A549 (cell line): ENCODE results near the gene MDGA2. TPM values are rescaled to one million over a fixed set of nuclear protein-coding genes. Genes with fewer than 3 reads are reported as not detected.

Source experiments
- ATAC-seq, 2 experiments: fragments of 200-7000 bp in 1 of 2; fragments of >200 bp in 1 of 2; cut with Nextera tagmentation in 1 of 2; cut with Tn5 transposase in 1 of 2; 3 replicates each; pipeline versions ENCODE4 v1.8.0 to v1.9.1; 2018 to 2020; ENCODE audit warnings: mild to moderate bottlenecking in 1 of 2, moderate library complexity in 1 of 2
- CTCF ChIA-PET: fragments of 300-600 bp; sonication (Branson Sonifier 250); formaldehyde crosslinking; extraction: SDS; loops from one replicate; lab custom pipeline; 2021; ENCODE audit warnings: antibody characterized with exemption, inconsistent platforms; lab: Yijun Ruan, JAX
- POLR2A ChIA-PET: fragments of 350-600 bp; formaldehyde crosslinking; extraction: SDS; loops from one replicate; lab custom pipeline; 2021; ENCODE audit warnings: antibody characterized with exemption, inconsistent platforms; lab: Yijun Ruan, JAX
- DNase-seq, 2 experiments: peaks; one replicate each; pipeline versions ENCODE4 v3.0.0 to v3.0.0-alpha.2; 2011 to 2016; ENCODE audit warnings: low read depth in 1 of 2, low spot score in 1 of 2
- FAIRE-seq: peaks from 2 replicates; lab custom pipeline; 2011; peaks lifted over from hg19 to GRCh38; lab: Jason Lieb, UNC
- H3K27ac ChIP-seq, 2 experiments: fragments of >200 bp; sonication (Bioruptor Twin); formaldehyde crosslinking; 3 replicates each; pipeline ENCODE4 v1.5.1; 2016 to 2017
- H3K4me1 ChIP-seq: fragments of >200 bp; sonication (Bioruptor Twin); formaldehyde crosslinking; 3 replicates; pipeline ENCODE4 v1.6.1; 2016
- H3K4me2 ChIP-seq: fragments of >200 bp; sonication (Bioruptor Twin); formaldehyde crosslinking; 3 replicates; pipeline ENCODE4 v1.6.1; 2016
- H3K4me3 ChIP-seq: fragments of >200 bp; sonication (Bioruptor Twin); formaldehyde crosslinking; 3 replicates; pipeline ENCODE4 v1.5.1; 2016
- H3K9me3 ChIP-seq: fragments of >200 bp; sonication (Bioruptor Twin); formaldehyde crosslinking; 3 replicates; pipeline ENCODE4 v1.6.1; 2016
- CTCF ChIP-seq: fragments of >200 bp; sonication (Bioruptor Twin); formaldehyde crosslinking; IDR thresholded peaks from 3 replicates; pipeline ENCODE4 v1.5.1; 2016
- FOXS1 ChIP-seq: fragments of 250-450 bp; sonication (Bioruptor Pico); IDR thresholded peaks from 2 replicates; pipeline ENCODE4 v1.5.0; 2020; ENCODE audit warnings: mild to moderate bottlenecking, moderate library complexity
- HMGXB4 ChIP-seq: fragments of 250-450 bp; sonication (Bioruptor Pico); IDR thresholded peaks from 2 replicates; pipeline ENCODE4 v1.5.0; 2021; ENCODE audit warnings: mild to moderate bottlenecking, moderate library complexity, borderline replicate concordance
- JUNB ChIP-seq: fragments of >200 bp; sonication (Bioruptor Twin); formaldehyde crosslinking; IDR thresholded peaks from 2 replicates; pipeline ENCODE4 v1.6.1; 2016
- MAFK ChIP-seq: fragments of 450-650 bp; IDR thresholded peaks from 2 replicates; pipeline ENCODE4 v1.6.1; 2014; ENCODE audit not compliant: partially characterized antibody
- MAZ ChIP-seq: fragments of 150-350 bp; IDR thresholded peaks from 2 replicates; pipeline ENCODE4 v1.6.1; 2014; ENCODE audit warnings: antibody characterized with exemption, low read depth, low read length, borderline replicate concordance
- RAD21 ChIP-seq, 2 experiments: fragments of >200 bp in 1 of 2; sonication (Bioruptor Twin) in 1 of 2; formaldehyde crosslinking in 1 of 2; IDR thresholded peaks in 1 of 2; conservative IDR thresholded peaks in 1 of 2; 2 replicates in 1 of 2; 3 replicates in 1 of 2; pipeline ENCODE4 v1.6.1; 2012 to 2018; ENCODE audit warnings: inconsistent platforms in 1 of 2
- REST ChIP-seq: fragments of 200-600 bp; sonication (generic); IDR thresholded peaks from 2 replicates; pipeline ENCODE4 v1.6.1; 2016; ENCODE audit warnings: antibody characterized with exemption, mild to moderate bottlenecking, moderate library complexity
- WGBS: methylation state at CpG from one replicate; pipeline ENCODE4 v1.1.6; 2017; ENCODE audit errors: missing lambda C conversion rate; 5-methylcytosine and 5-hydroxymethylcytosine counted together
- polyA plus RNA-seq, 4 experiments: library from polyadenylated mRNA; depleted of rRNA in 3 of 4; stranded (reverse); fragments of >200 nt; fragmentation: RNase III in 1 of 4; extraction: RNeasy Plus Mini Kit Qiagen cat#74134 plus additional on column Dnase treatment in 1 of 4; gene quantifications; 2 replicates in 3 of 4; 3 replicates in 1 of 4; pipeline ENCODE4 v1.2.3, GENCODE V29; 2011 to 2017

Gene MDGA2
- polyA plus RNA-seq, 2 of the 4 experiments (the other 2 are of a cell fraction) = 0.08 to 0.12 TPM

GRCh38 chr14:47590767-47591495 lies 84.5 kb downstream of the MDGA2 start:
- H3K4me2 ChIP-seq = no peak overlapping the region
- H3K9me3 ChIP-seq = no peaks in the 10 kb centered on the region
- DNase-seq (no peak), ATAC-seq (no peak), FAIRE-seq (no peak)
- TF ChIP-seq MAFK (peak; percentile 47), RAD21 (conservative IDR thresholded peaks at IDR 0.05 in 1 of 2, IDR thresholded peaks at IDR 0.05 in 1 of 2) (no peak)
- 17% methylated on average over 2 of the region's 2 CpGs for WGBS
- no peak overlapping the region for H3K4me3 ChIP-seq
- H3K4me1 ChIP-seq = no peaks in the 10 kb centered on the region
- POLR2A ChIA-PET = no interaction called here
- CTCF ChIA-PET = no interaction called here
- no peak overlapping the region for H3K27ac ChIP-seq

GRCh38 chr14:47585447-47585846 lies 90.0 kb downstream of the MDGA2 start:
- POLR2A ChIA-PET = no interaction called here
- 10% methylated on average over 7 of the region's 7 CpGs for WGBS
- CTCF ChIA-PET = no interaction called here

GRCh38 chr14:47567273-47567672 lies 108.1 kb downstream of the MDGA2 start:
- DNase-seq (no peak), ATAC-seq (no peak), FAIRE-seq (no peak)
- no peak overlapping the region for H3K4me2 ChIP-seq
- CTCF ChIA-PET = no interaction called here
- no peak for TF ChIP-seq FOXS1 (CRISPR knock-in tag)
- no peak for TF ChIP-seq HMGXB4 (CRISPR knock-in tag)
- no peak for TF ChIP-seq CTCF
- H3K9me3 ChIP-seq = 0 out of 3 replicates have a peak, but pooled peaks cover 3% of the 10 kb centered on the region
- H3K27ac ChIP-seq = no peak overlapping the region
- POLR2A ChIA-PET = no interaction called here
- no peak overlapping the region for H3K4me3 ChIP-seq
- H3K4me1 ChIP-seq = no peaks in the 10 kb centered on the region

More at GRCh38 chr14:47585447-47585846, 90.0 kb downstream of the MDGA2 start:
- ATAC-seq = no peak
- no peak for DNase-seq
- Histone ChIP-seq H3K4me2 (no peak overlapping the region), H3K4me1 (no peaks in the 10 kb centered on the region), H3K27ac (no peak overlapping the region), H3K9me3 (no peaks in the 10 kb centered on the region), H3K4me3 (no peak overlapping the region)
- no peak for FAIRE-seq
- TF ChIP-seq REST = no peak
- no peak for TF ChIP-seq MAZ

- WGBS = 5% methylated on average over 1 of the region's 1 CpG
- Histone ChIP-seq H3K27ac (no peak overlapping the region), H3K4me2 (no peak overlapping the region), H3K4me3 (no peak overlapping the region), H3K4me1 (no peaks in the 10 kb centered on the region), H3K9me3 (no peaks in the 10 kb centered on the region)
- no peak for FAIRE-seq
- ChIA-PET POLR2A (no interaction called here), CTCF (no interaction called here)
- TF ChIP-seq MAFK (no peak), JUNB (no peak)
- no peak for DNase-seq
- ATAC-seq = no peak
These were observed 117.5 kb downstream of the MDGA2 start for GRCh38 chr14:47557894-47558293.
